ENCODE data around the gene FKBP7. TPM values are rescaled to one million over a fixed set of nuclear protein-coding genes. Genes with fewer than 3 reads are reported as not detected.

Gene FKBP7
- total and polyA plus RNA-seq, 2 of the 13 experiments (the other 11 are each of a cell fraction or from before 2014, with no cell fraction given), result 12.4 to 14.8 TPM

- TF ChIP-seq, protein P1, sequence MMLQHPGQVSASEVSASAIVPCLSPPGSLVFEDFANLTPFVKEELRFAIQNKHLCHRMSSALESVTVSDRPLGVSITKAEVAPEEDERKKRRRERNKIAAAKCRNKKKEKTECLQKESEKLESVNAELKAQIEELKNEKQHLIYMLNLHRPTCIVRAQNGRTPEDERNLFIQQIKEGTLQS (CRISPR knock-in tag; IDR thresholded peaks at IDR 0.05), result peak; percentile 56
- peak; percentile 58; the same call in 1 of the 2 replicates for TF ChIP-seq CBX5 (CRISPR knock-in tag; IDR thresholded peaks at IDR 0.05; ENCODE audit: borderline replicate concordance)
- TF ChIP-seq ZMAT5 (CRISPR knock-in tag; IDR thresholded peaks at IDR 0.05; ENCODE audit: borderline replicate concordance, low read depth), result no peak
- peak; percentile 77; the same call in 1 of the 2 replicates for TF ChIP-seq SNAPC4 (CRISPR knock-in tag; IDR thresholded peaks at IDR 0.05)
- TF ChIP-seq PAXIP1 (CRISPR knock-in tag; conservative IDR thresholded peaks at IDR 0.05), result peak; percentile 76
- TF ChIP-seq KLF12 (CRISPR knock-in tag; IDR thresholded peaks at IDR 0.05; ENCODE audit: borderline replicate concordance), result peak; percentile 42; the same call in 1 of the 2 replicates
- TF ChIP-seq ZNF468 (CRISPR knock-in tag; IDR thresholded peaks at IDR 0.05), result 0 out of 2 replicates have a peak, but pooled peaks have one; percentile 86
- TF ChIP-seq TSC22D2 (CRISPR knock-in tag; IDR thresholded peaks at IDR 0.05; ENCODE audit: borderline replicate concordance), result peak; percentile 80; the same call in 1 of the 2 replicates
- TF ChIP-seq PCBP2 (optimal IDR thresholded peaks at IDR 0.05; ENCODE audit: low read depth, low read length, poor library complexity, severe bottlenecking), result no peak
- TF ChIP-seq GATA4 (IDR thresholded peaks at IDR 0.05; ENCODE audit: borderline replicate concordance, low read depth), result peak; percentile 60
- no peak; the same call in none of the 2 replicates for TF ChIP-seq KMT2B (CRISPR knock-in tag; IDR thresholded peaks at IDR 0.05)
- peak; percentile 95 for TF ChIP-seq ZNF747 (CRISPR knock-in tag; IDR thresholded peaks at IDR 0.05; ENCODE audit: borderline replicate concordance)
- TF ChIP-seq, protein P2, sequence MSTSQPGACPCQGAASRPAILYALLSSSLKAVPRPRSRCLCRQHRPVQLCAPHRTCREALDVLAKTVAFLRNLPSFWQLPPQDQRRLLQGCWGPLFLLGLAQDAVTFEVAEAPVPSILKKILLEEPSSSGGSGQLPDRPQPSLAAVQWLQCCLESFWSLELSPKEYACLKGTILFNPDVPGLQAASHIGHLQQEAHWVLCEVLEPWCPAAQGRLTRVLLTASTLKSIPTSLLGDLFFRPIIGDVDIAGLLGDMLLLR (CRISPR knock-in tag; IDR thresholded peaks at IDR 0.05), result peak; percentile 90; the same call in 1 of the 2 replicates
- TF ChIP-seq ZNF556 (CRISPR knock-in tag; IDR thresholded peaks at IDR 0.05; ENCODE audit: borderline replicate concordance), result peak; percentile 94
- TF ChIP-seq, protein P3, sequence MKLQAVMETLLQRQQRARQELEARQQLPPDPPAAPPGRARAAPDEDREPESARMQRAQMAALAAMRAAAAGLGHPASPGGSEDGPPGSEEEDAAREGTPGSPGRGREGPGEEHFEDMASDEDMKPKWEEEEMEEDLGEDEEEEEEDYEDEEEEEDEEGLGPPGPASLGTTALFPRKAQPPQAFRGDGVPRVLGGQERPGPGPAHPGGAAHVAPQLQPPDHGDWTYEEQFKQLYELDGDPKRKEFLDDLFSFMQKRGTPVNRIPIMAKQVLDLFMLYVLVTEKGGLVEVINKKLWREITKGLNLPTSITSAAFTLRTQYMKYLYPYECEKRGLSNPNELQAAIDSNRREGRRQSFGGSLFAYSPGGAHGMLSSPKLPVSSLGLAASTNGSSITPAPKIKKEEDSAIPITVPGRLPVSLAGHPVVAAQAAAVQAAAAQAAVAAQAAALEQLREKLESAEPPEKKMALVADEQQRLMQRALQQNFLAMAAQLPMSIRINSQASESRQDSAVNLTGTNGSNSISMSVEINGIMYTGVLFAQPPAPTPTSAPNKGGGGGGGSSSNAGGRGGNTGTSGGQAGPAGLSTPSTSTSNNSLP (IDR thresholded peaks at IDR 0.05; ENCODE audit: low read depth, low read length), result 0 out of 2 replicates have a peak, but pooled peaks have one; percentile 10
- TF ChIP-seq RARA (CRISPR knock-in tag; IDR thresholded peaks at IDR 0.05), result no peak; the same call in 1 of the 2 replicates
These were observed 27.4 kb downstream of the FKBP7 start, which contains the start of the genes PJVK and PRKRA (continued) for GRCh38 chr2:178450774-178451525.
